ENCODE measurements around the gene PPDPF.

DNA sequence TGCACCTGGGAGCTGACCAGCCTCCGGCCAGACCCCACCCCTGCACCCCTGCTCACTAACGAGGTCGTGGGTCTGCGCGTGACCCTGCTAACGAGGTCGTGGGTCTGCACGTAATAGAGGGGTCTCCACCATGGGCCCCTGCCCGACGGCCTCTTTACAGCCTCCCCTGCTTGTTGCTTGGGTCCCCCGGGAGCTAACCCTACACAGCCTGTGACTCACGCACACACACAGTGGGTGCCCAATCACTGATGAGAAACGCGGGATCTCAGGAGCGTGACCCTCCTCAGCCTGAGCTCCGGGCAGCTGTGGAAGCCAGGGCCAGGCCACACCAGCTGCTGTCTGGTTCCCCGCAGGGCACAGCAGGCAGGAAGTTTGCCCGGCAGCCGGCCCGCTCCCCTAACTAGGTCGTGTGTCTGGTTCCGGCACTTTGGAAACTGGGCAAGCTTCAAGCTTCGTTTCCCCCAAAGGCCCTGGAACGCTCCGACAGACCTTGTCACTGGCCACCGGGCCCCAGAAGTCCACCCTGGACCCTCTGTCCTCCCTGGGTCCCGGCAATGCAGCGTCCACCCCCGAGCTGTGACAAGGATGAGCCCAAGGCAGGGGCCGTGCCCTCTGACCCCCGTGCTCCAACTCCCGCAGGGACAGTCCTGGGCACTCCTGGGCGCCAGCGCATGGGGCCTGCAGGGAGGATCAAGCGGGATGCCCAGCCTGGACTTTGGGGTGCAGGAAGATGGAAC is 15.8 kb downstream of the PPDPF start:
- TF ChIP-seq, protein P1, sequence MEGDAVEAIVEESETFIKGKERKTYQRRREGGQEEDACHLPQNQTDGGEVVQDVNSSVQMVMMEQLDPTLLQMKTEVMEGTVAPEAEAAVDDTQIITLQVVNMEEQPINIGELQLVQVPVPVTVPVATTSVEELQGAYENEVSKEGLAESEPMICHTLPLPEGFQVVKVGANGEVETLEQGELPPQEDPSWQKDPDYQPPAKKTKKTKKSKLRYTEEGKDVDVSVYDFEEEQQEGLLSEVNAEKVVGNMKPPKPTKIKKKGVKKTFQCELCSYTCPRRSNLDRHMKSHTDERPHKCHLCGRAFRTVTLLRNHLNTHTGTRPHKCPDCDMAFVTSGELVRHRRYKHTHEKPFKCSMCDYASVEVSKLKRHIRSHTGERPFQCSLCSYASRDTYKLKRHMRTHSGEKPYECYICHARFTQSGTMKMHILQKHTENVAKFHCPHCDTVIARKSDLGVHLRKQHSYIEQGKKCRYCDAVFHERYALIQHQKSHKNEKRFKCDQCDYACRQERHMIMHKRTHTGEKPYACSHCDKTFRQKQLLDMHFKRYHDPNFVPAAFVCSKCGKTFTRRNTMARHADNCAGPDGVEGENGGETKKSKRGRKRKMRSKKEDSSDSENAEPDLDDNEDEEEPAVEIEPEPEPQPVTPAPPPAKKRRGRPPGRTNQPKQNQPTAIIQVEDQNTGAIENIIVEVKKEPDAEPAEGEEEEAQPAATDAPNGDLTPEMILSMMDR (IDR thresholded peaks at IDR 0.05): no peak
- no peak for TF ChIP-seq POLR2A (IDR thresholded peaks at IDR 0.05)
- no peak for TF ChIP-seq POLR2AphosphoS5 (IDR thresholded peaks at IDR 0.05)

Measured in prostate gland (tissue), 2 donors.